Stimulated activated CD8-positive, alpha-beta memory T cell treated with anti-CD3 and anti-CD28 coated beads, Interleukin-15, amount 100 ng/mL, for 1 hour (primary cell): Measurements from ENCODE around the gene M6PR.
"Not testable (repeated sequence)": the region's sequence is repeated elsewhere in the genome, so short reads cannot be mapped to it uniquely, and the experiment has no call there.

ENCODE experiments used
- DNase-seq: peaks from one replicate; pipeline ENCODE4 v3.0.0-alpha.2; 2020; ENCODE audit warnings: low read depth

Gene M6PR

DNA sequence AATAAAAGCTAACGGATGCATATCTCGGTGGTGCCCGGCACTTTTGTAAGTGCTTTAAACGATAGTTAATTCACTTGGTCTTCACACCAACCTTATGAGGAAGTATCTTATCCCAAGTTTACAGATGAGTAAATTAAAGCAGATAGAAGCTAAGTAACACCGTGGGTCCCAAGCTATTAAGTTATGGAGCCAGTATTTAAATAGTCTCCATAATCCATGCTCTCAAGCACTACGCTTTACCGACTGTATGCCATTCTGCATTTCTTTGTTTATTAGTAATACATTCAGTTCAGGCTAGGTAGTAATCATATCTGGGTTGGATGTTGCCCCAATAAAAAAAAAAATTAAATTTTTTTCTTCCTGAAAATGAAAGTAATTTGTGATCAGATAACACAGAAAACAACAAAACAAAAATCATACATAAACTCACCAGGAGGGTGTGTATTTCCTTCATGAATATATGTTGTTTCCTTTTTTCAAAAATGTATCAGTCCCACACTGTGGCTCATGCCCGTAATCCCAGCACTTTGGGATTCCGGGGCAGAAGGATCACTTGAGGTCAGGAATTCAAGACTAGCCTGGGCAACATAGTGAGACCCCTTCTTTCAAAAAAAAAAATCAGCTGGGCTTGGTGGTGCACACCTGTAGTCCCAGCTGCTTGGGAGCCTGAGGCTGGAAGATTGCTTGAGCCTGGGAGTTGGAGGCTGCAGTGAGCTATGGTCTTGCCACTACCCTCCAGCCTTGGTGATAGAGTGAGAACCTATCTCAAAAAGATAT is 1.4 kb upstream of the M6PR start:
- DNase-seq: no peak

DNA sequence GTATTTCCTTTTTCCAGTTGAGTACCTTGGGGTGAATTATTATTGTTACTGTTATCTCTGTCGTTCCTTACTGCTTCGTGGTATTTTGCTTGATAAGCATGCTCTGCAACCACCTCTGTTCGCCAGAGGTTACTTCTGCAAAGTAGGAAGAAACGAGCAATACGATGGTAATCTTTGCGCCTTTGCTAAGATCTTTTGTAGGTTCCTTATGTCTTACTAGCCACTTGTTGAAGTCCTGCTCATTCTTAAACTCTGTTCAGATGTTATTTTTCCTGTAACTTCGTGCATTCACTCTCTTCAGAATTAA is 729 bp upstream of the M6PR start:
- no peak for DNase-seq

DNA sequence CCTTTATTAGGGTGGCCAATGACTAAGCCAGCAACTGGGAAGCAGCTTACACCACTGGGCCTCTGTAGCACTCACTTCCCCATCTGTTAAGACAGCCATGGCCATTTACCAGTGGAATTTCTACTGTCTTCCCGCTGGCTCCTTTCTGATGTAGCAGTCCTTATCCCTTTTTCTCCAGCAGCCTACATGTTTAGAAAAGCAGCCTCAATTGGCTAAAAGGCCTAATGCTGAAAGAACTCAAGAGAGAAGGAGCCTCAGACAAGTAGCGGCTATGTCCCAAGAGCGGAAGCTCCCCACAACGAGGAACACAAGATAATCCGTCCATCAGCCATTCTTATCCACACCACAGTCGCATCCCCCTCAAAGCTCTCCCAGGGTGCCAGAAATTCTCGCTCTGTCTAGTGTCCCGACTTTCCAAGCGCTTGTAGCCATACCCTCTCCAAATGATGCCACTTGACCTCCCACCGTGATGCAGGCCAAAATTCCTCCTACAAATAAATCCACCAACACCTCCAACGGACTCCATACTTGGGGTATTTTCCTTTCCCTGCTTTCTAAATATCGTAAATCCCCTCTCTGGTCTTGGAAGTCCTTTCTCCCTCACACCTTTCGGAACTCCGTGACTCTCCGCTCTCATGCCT is 624 bp downstream of the M6PR start:
- DNase-seq: no peak

DNA sequence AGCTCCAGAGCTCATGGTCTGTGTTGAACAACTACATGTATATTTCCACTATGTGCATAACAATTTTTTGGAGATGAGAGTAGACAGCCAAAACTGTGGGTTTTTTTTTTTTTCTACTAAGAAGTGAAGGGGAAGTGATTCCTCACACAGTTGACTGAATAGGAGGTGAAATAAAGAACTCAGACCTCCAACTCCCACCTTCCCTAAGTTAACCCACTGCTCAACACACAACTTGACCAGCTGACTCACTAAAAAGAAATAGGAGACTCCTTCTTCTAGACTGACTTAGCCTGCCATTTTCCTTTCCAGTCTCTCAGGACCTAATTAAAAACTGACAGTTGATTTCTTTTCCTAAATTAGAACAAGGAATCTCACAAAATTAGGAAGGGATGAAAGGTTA is 1.7 kb downstream of the M6PR start:
- DNase-seq: no peak

DNA sequence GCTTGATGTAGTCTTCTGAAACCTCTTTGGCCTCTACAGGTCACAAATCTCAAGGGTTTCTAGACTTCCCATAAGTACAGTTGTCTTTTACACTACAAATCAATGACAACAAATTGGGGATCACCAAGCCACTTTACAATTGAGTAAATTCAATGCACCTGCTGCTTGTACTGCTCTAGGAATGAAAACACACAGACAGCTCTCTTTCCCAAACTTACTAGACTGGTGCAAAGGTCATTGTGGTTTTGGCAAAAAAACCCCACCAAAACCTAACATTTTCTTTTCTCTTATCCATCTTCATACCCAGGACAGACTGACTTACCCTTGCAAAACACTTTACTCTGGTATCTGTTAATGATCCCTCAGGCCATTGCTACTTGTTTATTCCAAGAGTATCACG is 2.7 kb downstream of the M6PR start:
- no peak for DNase-seq

DNA sequence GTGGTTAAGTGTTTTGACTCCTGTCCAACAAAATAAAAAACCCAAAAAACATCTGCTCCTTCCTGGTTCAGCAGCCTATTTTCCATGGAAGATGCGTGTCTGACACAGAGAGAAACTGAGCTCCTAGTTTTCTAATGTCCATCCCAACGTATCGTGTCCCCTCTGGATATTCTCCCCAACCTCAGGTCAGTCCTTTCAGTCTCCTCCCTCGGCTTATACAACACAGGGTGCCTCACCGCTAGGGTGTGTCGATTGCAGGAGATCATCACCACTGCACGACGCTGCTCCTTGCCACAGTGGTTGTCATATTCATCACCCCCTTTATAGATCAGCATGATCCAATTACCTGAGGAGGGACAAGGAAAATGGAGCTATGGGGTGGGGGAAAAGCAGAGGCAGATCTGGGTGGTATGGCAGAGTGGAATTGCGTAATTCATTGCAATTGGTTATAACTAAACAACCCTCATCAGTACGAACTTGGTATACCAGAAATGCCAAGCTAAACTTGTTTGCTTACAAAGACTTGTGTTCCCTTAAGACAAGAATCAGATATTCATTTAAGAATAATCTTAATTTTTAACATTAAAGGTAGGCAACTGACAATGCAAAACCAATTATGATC is 5.8 kb downstream of the M6PR start:
- DNase-seq: no peak

DNA sequence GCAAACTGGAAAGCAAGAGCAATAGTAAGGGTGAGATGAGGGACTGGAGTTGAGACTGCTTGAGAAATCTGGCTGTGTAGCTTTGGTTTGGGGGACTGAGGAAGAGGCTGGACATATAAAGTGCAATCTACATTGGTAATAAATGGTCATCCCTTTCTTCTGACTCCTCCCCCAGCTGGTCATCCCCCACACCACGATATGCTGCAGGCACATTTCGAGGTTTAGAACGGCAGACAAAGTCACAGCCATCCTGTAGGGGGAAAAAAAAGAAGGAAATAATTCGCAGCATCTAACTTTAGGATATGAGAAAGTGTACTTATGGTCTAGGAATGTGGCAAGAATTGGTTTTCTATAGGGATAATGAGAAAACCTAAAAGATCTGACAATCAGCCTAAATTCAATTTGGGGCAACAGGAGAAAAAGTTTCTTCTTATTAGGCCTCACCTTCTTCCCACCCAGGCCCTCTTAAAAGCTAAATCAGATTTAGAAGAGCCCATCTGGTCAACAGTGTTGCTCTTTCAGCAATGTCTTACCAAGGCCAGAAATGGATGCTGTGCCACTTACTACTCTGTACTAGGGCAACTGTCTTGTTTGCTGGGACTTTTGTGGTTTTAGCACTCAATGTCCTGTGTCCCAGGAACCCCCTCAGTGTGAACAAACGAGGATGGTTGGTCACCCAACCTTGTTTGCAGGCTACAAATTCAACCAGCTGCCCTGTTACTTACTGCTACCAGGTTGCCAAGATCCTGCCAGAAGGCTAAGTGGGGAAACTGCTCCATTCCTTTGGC is 7.6 kb downstream of the M6PR start:
- DNase-seq: no peak

DNA sequence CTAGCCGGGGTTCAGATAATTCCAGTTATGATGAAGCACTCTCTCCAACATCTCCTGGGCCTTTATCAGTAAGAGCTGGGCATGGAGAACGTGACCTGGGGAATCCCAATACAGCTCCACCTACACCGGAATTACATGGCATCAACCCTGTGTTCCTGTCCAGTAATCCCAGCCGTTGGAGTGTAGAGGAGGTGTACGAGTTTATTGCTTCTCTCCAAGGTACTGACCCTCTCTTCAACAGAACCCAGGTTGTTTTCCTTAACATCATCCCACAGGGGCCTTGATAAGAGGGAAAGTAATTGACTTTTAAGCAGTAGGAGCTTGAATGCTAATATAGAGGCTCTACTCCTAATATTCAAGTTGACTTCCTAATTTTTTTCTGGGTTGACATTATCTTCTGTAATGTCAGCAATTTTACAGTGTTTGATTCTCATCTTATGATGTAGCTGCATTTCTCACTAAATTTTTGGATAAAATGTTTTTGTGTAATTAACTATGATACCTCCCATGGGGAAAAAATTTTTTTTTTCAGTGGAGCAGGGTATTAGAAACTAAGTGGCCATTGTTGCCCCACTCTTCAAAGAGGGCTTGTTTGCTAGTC is 11.5 kb downstream of the M6PR start:
- not testable (repeated sequence) for DNase-seq

DNA sequence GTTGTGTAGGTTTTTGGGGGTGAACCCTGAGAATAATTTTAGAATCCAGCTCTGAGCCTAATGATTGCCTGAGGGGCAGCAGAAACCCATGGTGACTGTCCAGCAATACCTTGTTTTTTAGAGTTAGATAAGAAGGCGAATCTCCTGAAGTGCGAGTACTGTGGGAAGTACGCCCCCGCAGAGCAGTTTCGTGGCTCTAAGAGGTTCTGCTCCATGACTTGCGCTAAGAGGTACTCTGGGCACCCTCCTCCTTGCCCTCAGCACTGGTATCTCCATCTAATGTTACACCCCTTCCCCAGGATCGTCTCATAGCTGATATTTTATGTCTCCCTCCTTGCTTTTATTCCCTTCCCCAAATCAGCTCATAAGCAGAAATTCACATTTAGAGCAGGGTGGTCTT is 12.7 kb downstream of the M6PR start:
- DNase-seq: no peak

DNA sequence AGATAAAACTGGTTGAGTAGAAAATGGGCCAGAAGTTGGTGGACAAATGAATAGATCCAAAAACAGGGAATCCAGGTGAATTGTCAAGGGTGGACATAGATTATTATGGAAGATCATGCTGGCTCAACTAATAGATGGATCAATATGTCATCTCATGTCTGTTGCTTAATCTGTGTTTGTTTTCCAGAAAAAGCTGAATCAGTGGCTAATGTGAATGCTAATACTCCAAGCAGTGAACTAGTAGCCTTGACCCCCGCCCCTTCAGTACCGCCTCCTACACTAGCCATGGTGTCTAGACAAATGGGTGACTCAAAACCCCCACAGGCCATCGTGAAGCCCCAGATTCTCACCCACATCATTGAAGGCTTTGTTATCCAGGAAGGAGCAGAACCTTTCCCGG is 15.4 kb downstream of the M6PR start:
- DNase-seq: not testable (repeated sequence)

DNA sequence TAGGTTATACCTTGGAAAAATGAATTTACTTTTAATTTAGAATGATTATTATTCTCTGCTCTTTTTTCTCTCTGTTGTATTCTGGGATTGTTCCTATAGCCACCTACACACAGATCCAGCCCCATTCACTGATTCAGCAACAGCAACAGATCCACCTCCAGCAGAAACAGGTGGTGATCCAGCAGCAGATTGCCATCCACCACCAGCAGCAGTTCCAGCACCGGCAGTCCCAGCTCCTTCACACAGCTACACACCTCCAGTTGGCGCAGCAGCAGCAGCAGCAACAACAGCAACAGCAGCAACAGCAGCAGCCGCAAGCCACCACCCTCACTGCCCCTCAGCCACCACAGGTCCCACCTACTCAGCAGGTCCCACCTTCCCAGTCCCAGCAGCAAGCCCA is 17.0 kb downstream of the M6PR start:
- DNase-seq: not testable (repeated sequence)

DNA sequence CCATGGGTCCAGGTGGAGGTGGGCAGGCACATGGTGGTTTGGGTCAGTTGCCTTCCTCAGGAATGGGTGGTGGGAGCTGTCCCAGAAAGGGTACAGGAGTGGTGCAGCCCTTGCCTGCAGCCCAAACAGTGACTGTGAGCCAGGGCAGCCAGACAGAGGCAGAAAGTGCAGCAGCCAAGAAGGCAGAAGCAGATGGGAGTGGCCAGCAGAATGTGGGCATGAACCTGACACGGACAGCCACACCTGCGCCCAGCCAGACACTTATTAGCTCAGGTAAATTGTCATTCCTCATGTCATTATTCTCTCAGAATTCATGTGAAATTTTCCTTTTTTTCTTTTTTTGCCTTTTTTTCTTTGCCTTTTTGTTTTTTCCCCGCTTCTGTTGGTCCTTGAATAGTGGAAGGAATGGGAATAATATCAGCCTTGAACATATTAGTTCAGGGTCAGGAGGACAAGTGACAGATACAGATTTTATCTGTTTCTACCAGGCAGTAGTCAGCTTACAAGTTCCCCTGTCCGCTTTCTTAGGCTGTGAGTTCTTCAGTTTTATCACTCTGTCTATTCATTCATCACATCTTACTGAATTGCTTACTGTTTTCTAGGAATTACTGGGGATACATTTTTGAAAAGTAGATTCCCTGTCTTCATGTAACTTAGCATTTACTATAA is 18.7 kb downstream of the M6PR start:
- DNase-seq: not testable (repeated sequence)

DNA sequence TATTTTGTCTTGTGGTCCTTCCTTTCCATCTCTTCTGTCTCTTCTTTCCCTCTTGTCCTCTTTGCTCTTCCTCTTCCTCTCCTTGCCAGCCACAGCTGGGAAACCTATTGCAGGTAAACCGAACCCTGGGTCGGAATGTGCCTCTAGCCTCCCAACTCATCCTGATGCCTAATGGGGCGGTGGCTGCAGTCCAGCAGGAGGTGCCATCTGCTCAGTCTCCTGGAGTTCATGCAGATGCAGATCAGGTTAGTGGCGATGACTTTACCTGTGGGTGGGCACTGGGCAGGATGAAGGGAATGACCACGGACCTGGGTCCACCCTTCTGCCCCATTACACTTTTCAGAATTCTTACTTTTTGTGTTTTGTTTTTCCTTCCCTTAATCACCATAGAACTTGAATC is 26.9 kb downstream of the M6PR start:
- no peak for DNase-seq

DNA sequence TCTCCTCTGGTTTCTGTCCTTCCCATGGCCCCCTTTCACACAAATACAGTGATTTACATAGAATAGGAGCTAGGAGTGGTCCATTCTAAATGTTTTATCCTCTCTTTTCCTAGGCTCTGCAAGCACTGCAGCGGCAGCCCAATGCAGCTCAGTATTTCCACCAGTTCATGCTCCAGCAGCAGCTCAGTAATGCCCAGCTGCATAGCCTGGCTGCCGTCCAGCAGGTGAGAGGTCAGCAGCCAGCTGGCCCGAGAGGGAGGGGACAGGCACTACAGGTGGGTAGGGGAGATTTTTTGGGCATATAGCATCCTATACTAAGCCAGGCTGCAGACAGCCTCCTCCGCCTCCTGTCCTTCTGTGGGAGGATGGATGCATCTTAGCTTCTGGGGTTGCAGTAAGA is 29.8 kb downstream of the M6PR start:
- not testable (repeated sequence) for DNase-seq

DNA sequence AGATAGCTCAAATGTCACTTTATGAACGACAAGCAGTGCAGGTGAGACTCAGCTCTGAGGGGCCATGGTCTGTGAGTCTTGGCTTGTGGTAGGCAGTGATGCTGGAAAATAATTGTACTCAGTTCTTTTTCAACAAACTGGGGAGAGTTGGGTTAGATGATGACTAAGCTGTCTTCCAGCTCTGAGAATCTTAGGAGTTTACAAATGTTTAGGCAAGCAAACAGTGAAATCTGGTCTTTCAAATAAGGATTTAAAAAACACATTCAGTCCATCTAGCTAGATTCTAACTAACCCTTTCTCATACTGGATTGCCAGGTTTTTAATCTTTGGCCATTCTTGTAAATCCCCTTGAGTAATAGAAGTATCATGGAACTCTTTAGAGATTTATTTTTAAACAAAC is 31.7 kb downstream of the M6PR start:
- no peak for DNase-seq

DNA sequence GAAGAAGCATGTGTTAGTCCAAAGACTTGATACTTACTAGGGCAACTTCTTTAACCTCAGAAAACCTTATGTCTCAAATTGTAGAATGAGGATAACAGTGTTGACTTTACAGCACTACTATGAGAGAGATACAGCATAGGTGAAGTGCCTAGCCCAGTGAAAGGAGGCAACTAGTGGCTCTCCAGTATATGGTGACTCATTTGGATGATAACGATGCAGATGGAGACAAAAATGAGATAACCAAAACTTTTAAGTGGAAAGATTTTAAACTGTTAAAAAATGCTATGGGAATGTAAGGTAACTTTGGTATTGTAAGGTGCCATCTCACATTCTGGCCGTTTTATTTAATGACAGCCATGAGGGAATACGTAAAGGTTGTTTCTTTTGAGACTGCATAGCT is 32.4 kb downstream of the M6PR start:
- no peak for DNase-seq

DNA sequence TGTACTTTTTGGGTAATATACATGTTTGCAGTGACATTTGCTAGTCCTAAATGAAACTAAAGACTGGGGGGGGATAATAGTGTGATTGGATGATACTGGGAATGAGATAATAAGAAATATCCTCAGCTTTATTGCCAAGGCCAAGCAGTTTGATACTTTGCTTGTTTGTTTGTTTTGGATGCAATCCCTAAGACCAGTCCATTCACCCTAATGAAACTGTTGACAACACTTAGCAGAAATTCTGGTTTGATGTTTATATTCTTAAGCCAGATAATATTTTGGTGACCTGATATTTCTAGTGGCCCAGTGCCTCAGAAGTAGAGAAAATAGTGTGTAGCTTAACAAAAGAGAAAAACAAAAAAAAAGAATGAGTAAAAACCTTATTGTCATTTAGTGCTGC is 33.3 kb downstream of the M6PR start:
- no peak for DNase-seq

DNA sequence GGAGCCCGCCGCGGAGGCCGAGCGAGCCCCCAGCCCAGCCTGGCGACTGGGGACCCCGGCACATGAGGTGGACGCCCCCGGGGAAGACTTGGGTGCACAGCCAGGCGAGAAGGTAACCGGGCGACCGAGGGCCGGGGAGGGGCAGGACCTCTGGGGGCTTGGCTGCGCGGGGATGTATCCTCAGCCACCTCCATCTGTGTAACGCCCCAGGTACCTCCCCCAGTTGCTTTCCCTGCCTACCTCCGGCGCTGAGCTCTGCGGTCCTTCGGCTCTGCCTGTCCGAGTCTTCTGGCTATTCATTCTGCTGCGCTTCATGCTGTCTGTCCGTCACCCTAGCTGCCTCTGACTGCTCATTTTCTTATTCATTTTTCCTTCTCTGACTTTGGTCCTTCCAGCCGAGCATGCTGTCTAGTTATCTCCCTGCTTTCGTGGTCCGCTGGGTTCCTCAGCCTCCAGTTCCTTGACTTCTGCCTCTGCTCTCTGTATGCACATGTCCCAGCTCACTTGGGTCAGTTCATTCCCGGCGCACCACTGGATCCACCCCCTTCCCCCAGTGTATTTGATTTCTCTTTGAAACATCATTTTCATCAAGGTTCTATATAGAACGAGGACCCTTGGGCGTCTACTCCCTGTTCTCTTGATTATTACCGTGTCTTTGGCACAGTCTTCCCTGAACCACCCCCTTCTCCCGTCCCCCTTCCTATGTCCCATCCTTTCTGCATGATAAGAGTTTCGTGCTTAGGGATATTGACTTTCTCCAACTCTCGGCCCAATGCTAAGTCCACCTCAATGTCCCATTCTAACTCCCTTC is 34.5 kb downstream of the M6PR start:
- peak; percentile 26 for DNase-seq

DNA sequence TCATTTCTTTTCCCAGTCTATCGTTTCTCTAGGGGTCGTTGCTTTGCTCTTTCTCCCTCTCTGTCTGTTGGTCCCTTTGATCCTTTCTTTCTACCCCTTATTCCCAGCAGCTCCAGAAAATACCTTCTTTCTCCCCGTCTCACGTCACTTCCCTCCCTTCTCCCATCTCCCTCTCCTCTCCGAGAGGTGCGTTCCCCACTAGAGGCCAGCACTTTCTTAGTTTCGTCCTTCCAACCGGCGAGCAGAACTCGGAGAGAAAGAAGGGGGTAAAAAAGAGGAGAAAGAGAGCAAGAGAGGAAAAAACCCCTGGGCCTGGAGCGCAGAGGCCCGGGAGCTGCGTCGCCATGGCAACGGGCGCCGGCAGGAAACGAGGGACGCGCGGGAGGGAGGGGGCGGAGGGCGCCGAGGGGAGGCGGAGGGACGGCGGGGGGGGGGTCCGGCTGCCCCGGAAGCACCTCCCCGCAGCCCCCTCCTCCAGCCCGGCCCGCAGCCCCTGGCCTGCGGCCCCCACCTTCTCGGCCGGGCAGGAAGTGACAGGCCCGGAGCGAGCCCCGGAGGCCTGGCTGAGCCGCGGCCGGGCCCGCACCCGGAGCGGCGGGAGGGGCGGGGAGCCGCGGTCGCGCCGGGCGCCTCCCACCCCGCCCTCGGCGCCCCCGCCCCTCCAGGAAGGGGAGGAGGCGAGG is 35.3 kb downstream of the M6PR start, which contains the start of gene PHC1:
Gene PHC1 (plus strand): TSS at position 477 of the 683 bp plus-strand sequence. CDS start 3,169 bp downstream, outside the sequence.
- peak; percentile 49 for DNase-seq

DNA sequence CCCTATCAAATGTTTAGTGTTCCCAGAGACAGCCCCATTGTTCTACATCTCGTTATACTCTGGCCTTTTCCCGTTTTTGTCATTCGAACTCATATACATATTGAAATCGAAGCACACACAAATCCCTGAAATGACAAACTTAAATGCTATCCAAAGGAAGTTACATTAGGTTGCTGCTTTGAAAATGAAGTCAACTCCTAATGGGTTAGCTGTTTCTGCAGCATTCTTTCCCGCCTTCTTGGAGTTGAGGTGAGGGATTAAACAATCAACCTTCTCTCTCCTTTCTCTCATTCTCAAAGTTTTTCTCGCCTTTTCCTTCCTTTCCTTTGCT is 35.8 kb downstream of the M6PR start:
- no peak for DNase-seq
